ENCODE measurements around the gene SKIDA1.

SKIDA1 gene

GRCh38 chr10:21503542-21503941 lies 21.9 kb downstream of the SKIDA1 start:
- no peaks in the 10 kb centered on the region for H3K27me3 ChIP-seq (ENCODE audit: insufficient read depth, low read length, poor library complexity, severe bottlenecking)
- H3F3A ChIP-seq (ENCODE audit: low read depth): no peaks in the 10 kb centered on the region
- no peaks in the 10 kb centered on the region for H3K36me3 ChIP-seq (ENCODE audit: insufficient read depth, low read length)
- H3K79me2 ChIP-seq (ENCODE audit: insufficient read depth, low read length): no peaks in the 10 kb centered on the region
- no peak overlapping the region for H3K4me3 ChIP-seq (ENCODE audit: low read length, poor library complexity, severe bottlenecking)
- TF ChIP-seq CTCF (conservative IDR thresholded peaks at IDR 0.05; ENCODE audit: low read length): no peak
- H2AFZ ChIP-seq (ENCODE audit: low read length): no peak overlapping the region
- no peaks in the 10 kb centered on the region for H3K9me2 ChIP-seq (replicated peaks; ENCODE audit: low read depth, low read length)
- H3K4me2 ChIP-seq (ENCODE audit: low read depth, low read length, poor library complexity, severe bottlenecking): no peak overlapping the region
- no peak overlapping the region for H3K9ac ChIP-seq (ENCODE audit: low read depth, low read length, poor library complexity, severe bottlenecking)
- no peaks in the 10 kb centered on the region for H3K9me3 ChIP-seq (ENCODE audit: insufficient read depth, low read depth, low read length)
- no peaks in the 10 kb centered on the region for H4K20me1 ChIP-seq (ENCODE audit: insufficient read depth, low read length, poor library complexity, severe bottlenecking)
- peaks cover 8% of the 10 kb centered on the region for H3K4me1 ChIP-seq (ENCODE audit: insufficient read depth, low read length, poor library complexity, severe bottlenecking)

GRCh38 chr10:21502348-21502740 lies 23.1 kb downstream of the SKIDA1 start:
- no peak overlapping the region for H2AFZ ChIP-seq (ENCODE audit: low read length)
- no peaks in the 10 kb centered on the region for H3K79me2 ChIP-seq (ENCODE audit: insufficient read depth, low read length)
- no peaks in the 10 kb centered on the region for H3K9me3 ChIP-seq (ENCODE audit: insufficient read depth, low read depth, low read length)
- peaks cover 8% of the 10 kb centered on the region for H3K4me1 ChIP-seq (ENCODE audit: insufficient read depth, low read length, poor library complexity, severe bottlenecking)
- H3K4me3 ChIP-seq (ENCODE audit: low read length, poor library complexity, severe bottlenecking): no peak overlapping the region
- no peaks in the 10 kb centered on the region for H3K36me3 ChIP-seq (ENCODE audit: insufficient read depth, low read length)
- no peaks in the 10 kb centered on the region for H3F3A ChIP-seq (ENCODE audit: low read depth)
- H3K9ac ChIP-seq (ENCODE audit: low read depth, low read length, poor library complexity, severe bottlenecking): no peak overlapping the region
- no peaks in the 10 kb centered on the region for H4K20me1 ChIP-seq (ENCODE audit: insufficient read depth, low read length, poor library complexity, severe bottlenecking)
- TF ChIP-seq EZH2phosphoT487 (IDR thresholded peaks at IDR 0.05; ENCODE audit: borderline replicate concordance) (no peak), CTCF (conservative IDR thresholded peaks at IDR 0.05; ENCODE audit: low read length) (no peak)
- no peak overlapping the region for H3K4me2 ChIP-seq (ENCODE audit: low read depth, low read length, poor library complexity, severe bottlenecking)
- no peaks in the 10 kb centered on the region for H3K9me2 ChIP-seq (replicated peaks; ENCODE audit: low read depth, low read length)
- H3K27me3 ChIP-seq (ENCODE audit: insufficient read depth, low read length, poor library complexity, severe bottlenecking): no peaks in the 10 kb centered on the region

GRCh38 chr10:21501731-21502347 lies 23.6 kb downstream of the SKIDA1 start:
- H3K9me2 ChIP-seq (replicated peaks; ENCODE audit: low read depth, low read length): no peaks in the 10 kb centered on the region
- no peaks in the 10 kb centered on the region for H4K20me1 ChIP-seq (ENCODE audit: insufficient read depth, low read length, poor library complexity, severe bottlenecking)
- H3K79me2 ChIP-seq (ENCODE audit: insufficient read depth, low read length): no peaks in the 10 kb centered on the region
- no peaks in the 10 kb centered on the region for H3K9me3 ChIP-seq (ENCODE audit: insufficient read depth, low read depth, low read length)
- H3F3A ChIP-seq (ENCODE audit: low read depth): no peaks in the 10 kb centered on the region
- no peaks in the 10 kb centered on the region for H3K36me3 ChIP-seq (ENCODE audit: insufficient read depth, low read length)
- peaks cover 8% of the 10 kb centered on the region for H3K4me1 ChIP-seq (ENCODE audit: insufficient read depth, low read length, poor library complexity, severe bottlenecking)
- no peaks in the 10 kb centered on the region for H3K27me3 ChIP-seq (ENCODE audit: insufficient read depth, low read length, poor library complexity, severe bottlenecking)
- H3K4me2 ChIP-seq (ENCODE audit: low read depth, low read length, poor library complexity, severe bottlenecking): no peak overlapping the region
- no peak for TF ChIP-seq CTCF (conservative IDR thresholded peaks at IDR 0.05; ENCODE audit: low read length)
- no peak for TF ChIP-seq EZH2phosphoT487 (IDR thresholded peaks at IDR 0.05; ENCODE audit: borderline replicate concordance)
- no peak overlapping the region for H2AFZ ChIP-seq (ENCODE audit: low read length)
- H3K9ac ChIP-seq (ENCODE audit: low read depth, low read length, poor library complexity, severe bottlenecking): no peak overlapping the region
- H3K4me3 ChIP-seq (ENCODE audit: low read length, poor library complexity, severe bottlenecking): no peak overlapping the region
